GM21737 (cell line): ENCODE measurements around the gene MID1IP1.

Source experiments
- ATAC-seq: cut with Tn5 transposase; IDR thresholded peaks from one replicate; pipeline ENCODE4 v1.9.1; 2021; ENCODE audit warnings: mild to moderate bottlenecking, moderate library complexity; ENCODE audit not compliant: unreplicated experiment

The MID1IP1 gene, protein sequence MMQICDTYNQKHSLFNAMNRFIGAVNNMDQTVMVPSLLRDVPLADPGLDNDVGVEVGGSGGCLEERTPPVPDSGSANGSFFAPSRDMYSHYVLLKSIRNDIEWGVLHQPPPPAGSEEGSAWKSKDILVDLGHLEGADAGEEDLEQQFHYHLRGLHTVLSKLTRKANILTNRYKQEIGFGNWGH

DNA sequence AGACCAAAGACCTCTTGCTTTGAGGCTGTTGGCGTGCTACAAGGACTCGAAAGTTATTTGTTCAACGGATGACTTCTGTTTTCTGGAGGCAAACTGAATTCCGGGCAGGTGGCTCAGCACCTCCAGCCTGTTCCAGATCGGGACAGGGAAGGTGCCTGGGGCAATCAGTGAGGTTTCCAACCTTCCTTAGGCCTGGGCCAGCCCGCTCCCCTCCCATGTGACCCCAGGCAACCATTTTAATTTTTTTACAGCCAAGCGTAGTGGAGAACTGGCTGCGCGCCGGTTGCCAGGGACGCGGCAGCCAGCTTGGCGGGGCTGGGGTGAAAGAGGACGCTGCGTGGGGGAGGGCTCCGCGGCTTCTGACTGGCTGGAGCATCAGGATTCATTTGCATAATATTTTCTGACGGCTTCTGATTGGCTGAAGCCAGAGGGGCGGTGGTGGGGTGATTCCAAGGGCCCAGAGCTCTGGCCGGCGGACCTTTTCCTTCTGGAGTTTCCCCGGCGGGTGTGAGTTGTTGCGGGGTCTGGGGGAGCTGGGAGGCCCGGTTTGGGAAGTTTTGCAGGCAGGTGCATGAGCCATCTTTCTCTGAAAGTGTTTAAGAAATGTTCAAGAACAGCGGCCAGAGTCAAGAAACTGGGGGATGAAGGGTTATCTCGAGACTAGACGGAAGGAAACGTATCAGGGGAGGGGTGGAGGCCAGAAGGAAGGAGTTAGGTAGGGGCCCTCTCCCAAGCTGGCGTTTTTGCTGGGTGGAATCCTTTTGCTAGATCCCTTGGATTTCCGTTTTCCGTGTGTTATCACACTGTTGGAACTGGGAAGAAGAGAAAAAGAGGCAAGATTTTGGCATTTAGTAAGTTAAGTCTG, at the start of gene MID1IP1:
TSS of gene MID1IP1 (plus strand) at position 479 of the 865 bp plus-strand sequence. CDS start 3,488 bp downstream, outside the sequence.
- peak; percentile 45 for ATAC-seq

DNA sequence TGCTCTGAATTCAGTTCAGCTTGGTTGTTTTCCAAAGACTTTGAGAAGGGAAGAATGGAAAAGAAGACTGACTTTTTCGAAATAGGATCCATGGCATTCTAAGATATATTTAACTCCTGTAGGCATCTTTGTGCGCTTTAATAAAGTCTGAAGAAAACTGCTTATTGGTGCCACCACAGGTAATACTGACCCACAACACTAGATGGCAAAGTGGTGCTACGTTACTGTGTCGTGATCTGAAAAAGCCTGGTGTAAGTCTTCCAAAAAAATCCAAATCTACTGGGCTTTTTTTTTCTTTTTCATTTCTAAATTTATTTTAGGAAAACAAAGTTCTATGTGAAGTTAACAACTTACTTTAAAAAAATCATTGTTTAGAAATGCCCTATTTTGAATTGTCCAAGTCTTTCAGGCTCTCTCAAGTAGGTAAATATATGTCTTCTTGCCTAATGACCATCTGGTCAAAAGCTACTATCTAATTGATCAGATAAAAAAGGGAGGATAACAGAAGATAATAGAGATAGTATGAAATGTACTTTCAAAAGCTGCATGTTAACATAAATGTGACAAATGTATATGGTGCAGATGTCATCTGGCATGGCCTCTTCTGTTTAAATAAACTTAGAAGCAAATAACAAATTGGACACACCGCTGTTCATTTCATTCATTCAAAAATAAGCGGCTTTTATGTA, 47.0 kb upstream of the MID1IP1 start:
- ATAC-seq: no peak

DNA sequence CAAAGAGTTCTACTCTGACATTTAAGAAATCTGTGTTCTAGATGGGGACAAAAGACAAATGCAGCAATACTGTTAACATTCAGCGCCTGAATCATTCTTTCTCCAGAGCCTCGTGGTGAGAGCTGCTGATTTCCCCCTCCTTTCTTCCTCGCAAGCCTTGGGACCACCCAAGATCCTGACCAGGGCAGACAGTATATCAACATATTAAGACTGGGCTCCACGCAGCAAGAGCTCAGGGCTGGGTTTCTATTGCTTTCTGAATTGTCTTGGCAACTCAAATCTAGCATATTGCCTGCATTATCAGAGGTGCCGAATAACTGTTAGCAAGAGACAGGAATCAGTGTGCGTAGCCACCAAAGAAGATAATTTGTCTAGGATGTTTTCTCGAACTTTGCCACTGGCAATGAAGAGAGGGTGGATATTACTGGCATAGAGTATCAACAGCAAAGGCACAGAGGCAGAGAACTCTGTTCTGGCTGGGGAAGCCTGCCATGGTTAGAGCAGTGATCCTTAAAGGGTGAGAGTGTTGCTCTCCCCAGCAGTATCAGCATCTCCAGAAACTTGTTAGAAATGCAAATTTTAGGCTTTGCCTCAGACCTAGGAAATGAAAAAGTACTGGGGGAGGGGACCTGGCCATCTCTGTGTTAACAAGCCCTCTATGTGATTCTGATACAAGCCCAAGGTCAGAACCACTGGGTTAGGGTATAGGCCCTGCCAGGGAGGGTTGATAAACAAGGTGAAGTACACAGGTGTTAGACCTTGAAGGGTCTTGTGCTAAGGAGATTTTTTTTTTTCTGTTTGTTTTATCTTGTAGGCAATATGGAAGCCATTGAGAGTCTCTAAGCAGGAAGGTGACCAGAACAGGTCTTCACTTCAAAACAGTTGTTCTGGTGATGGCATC, 46.2 kb upstream of the MID1IP1 start:
- no peak for ATAC-seq

DNA sequence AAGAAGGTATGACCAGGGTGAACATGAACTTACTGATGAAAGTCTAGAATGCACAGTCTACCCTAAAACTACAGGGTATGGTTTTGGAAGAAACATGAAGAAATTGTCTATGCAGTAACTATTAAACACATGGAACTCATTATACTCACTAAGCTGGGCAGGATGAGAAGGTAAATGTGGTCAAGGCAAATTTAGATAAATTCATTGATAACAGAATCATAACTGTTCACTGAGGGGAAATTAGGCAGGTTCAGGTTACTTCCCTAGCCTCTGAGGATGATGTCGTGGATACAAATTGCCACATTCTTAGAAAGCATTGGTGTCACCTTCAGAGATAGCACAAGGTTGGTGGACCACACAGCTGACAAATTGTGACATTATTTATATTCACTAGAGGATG, 40.4 kb upstream of the MID1IP1 start:
- no peak for ATAC-seq

DNA sequence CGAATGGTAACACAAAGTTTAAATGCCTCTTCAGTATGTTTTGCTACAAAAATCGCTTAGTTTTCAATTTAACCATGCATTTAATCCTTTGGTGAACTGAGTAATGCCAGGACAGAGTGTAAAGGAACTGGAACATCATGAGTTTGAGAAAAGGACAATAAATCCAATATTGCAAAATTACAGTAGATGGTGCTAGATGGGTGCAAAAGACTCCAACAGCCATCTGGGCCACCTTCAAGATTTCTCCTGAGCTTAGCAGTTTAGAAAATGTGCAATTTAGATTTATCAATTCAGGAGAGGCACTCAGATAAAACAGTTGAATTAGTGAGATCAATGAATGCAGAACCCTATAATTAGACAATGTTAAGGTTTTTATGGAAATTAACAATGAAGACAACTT, 33.2 kb upstream of the MID1IP1 start:
- no peak for ATAC-seq

DNA sequence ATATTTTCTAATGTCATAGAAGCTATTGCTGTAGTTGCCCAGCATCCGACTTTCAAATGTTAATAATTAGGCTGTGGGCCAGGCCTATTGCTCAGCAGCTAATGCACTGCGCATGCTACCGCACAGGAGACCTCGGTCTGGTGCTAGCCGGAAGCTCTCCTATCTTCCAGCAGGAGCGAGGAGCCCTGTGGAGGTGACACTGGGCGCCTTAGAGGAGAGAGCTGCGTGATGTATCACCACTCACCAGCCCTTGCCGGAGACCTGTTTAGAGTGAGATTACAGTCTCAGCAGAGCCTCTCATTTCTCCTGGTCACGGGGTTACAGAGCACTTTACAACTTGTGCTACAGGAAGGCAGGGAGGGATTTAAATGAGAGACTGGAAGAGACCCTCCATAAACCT, 31.1 kb upstream of the MID1IP1 start:
- ATAC-seq: no peak

DNA sequence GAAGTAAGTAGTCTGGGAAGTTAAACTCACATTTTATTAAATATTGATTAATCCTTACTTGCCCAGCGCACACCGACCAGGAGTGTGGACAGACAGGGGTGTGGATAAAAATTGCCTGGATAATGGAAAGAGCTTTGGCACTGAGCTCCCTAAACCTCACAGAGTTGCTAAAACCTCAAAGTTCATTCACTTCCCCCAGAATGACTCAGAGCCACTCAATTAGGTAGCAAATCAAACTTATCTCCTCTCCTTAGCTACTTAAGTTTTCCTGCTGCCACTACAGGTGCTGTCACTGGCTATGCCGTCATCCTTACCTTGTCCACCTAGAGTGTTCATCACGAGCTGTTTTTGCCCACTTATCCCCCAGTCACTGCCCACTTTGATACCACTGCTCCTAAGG, 27.0 kb upstream of the MID1IP1 start:
- ATAC-seq: no peak

DNA sequence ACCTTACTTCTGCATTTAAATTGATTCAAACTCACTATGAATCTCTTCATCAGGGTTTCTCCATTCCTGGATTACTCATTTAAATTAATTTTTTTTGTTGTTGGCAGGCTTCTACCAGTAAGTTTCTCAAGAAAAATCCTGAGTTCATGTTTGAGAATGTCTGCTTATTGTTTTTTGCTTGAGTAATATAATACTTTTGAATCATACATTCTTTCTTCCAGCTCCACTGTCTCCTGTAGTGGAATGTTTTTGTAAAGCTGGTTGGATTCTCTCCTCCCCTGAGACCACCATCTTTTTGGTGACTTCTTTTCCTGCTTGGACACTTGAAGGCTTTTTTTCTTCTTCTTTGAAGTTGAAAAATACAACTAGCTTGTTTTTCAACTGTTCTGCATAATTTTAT, 4.3 kb upstream of the MID1IP1 start:
- ATAC-seq: no peak

DNA sequence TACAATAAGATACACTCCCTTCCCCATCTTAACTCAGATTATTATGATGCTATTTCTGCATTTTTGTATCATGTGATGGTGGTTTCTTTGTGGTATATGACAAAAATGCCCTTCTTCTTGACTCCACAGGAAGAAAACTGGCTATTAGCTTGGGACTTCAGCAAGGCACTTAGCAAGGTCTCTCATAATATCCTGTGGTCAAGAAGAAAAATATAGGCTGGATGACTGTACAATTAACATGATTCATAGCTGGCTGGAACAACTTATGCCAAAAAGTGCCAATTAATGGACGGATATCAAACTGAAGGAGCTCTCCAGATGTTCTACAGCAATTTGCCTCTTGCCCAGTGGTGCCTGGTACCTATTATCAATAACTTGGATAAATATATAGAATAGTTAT, 2.3 kb upstream of the MID1IP1 start:
- ATAC-seq: no peak

DNA sequence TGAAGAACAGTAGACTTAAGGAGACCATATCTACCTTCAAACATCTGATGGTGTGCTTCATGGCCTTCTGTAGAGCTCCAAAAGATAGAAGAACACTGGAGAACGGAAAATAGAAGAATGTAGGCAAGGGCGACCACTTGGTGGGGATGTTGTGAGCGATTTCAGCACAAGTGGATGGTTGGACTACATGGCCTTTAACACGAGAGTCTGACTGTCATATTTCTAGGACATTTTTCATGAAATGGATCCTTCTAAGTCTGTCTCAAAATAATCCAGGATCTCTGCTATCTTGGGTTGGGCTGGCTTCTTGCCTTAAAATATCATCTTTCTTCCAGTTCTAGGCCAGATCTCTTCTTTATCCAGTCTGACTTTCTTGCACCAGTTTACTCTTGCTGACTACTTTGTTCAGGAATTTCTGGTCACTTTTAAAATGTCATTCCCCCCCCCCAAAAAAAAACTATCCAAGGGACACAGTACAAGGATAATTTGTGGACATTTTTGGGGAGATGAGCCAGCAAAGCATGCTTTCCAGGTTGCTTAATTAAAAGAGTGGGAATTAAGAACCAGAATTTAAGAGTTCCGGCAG, 1.2 kb upstream of the MID1IP1 start:
- no peak for ATAC-seq

DNA sequence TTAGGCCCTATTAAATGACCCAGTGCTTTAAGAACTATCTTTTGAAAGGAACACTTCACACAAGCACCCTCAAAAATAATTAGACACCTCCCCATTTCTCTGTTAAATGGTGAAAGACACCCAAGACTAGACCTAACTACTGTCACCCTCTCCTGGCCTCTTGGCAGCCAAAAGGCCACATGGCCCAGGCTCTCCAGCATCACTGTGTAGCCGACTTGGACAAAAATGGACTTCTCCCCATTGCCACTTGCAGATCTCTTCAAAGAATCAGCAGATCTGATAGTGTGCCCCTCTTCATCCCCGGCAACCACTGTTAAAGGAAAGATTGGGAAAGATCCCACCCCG, 2.0 kb downstream of the MID1IP1 start:
- no peak for ATAC-seq

DNA sequence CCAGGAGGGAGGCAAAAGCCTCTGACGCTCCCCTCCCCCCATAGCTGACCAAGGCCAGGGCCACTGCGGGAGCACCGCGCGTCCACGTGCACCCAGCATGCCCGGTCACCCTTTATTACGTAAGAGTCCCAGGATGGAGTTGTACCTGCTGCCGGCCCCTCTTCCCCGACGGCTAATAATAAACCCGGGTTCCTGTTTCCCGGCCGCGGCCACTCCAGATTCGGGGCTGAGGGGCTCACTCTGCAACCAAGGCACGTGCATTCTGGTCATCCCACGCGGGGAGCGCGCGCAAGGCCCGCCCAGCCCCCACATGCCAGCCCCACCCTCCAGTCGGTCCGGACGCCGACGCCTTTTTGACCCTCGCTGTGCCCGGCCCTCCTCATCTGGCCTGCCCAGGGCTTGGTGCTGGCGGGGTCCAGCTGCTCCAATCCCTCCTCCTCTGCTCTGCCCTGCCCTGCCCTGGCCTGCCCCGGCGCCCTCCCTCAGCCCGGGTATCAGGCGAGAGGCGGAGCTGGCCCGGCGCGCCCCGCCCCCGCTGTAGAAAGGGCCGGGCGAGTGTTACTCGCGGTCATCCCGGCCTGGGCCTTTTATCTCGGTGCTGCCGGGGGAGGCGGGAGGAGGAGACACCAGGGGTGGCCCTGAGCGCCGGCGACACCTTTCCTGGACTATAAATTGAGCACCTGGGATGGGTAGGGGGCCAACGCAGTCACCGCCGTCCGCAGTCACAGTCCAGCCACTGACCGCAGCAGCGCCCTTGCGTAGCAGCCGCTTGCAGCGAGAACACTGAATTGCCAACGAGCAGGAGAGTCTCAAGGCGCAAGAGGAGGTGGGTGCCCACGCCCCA, 2.6 kb downstream of the MID1IP1 start:
- ATAC-seq: peak; percentile 60

DNA sequence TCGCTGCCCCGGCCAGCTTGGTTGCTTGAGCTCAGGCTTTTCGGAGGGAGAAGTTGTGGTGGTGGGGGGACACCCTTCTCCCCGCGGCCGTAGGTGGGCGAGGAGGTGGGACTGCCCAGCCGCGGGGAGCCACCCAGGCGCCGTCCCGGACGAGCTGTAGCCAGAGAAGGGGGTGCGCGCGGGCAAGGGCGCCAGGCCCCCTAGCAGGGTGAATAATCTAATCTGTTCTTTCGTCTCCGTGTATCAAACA, 3.1 kb downstream of the MID1IP1 start:
- ATAC-seq: no peak

DNA sequence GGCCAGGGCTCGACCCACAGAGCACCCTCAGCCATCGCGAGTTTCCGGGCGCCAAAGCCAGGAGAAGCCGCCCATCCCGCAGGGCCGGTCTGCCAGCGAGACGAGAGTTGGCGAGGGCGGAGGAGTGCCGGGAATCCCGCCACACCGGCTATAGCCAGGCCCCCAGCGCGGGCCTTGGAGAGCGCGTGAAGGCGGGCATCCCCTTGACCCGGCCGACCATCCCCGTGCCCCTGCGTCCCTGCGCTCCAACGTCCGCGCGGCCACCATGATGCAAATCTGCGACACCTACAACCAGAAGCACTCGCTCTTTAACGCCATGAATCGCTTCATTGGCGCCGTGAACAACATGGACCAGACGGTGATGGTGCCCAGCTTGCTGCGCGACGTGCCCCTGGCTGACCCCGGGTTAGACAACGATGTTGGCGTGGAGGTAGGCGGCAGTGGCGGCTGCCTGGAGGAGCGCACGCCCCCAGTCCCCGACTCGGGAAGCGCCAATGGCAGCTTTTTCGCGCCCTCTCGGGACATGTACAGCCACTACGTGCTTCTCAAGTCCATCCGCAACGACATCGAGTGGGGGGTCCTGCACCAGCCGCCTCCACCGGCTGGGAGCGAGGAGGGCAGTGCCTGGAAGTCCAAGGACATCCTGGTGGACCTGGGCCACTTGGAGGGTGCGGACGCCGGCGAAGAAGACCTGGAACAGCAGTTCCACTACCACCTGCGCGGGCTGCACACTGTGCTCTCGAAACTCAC, 3.6 kb downstream of the MID1IP1 start:
- ATAC-seq: no peak

DNA sequence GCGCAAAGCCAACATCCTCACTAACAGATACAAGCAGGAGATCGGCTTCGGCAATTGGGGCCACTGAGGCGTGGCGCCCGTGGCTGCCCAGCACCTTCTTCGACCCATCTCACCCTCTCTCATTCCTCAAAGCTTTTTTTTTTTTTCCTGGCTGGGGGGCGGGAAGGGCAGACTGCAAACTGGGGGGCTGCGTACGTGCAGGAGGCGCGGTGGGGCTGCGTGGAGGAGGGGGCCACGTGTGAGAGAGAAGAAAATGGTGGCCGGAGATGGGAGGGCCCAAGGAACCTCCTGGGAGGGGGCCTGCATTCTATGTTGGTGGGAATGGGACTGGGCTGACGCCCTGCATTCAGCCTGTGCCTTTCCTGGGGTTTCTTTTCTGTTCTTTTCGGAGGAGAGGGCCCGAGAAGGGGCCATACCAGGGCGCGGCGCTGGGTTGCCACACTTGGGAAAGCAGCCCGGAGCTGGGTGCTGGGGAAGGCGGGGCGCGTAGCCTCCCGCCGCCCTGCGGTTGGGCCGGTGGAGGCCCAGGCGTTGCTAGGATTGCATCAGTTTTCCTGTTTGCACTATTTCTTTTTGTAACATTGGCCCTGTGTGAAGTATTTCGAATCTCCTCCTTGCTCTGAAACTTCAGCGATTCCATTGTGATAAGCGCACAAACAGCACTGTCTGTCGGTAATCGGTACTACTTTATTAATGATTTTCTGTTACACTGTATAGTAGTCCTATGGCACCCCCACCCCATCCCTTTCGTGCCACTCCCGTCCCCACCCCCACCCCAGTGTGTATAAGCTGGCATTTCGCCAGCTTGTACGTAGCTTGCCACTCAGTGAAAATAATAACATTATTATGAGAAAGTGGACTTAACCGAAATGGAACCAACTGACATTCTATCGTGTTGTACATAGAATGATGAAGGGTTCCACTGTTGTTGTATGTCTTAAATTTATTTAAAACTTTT, 4.5 kb downstream of the MID1IP1 start:
- no peak for ATAC-seq

DNA sequence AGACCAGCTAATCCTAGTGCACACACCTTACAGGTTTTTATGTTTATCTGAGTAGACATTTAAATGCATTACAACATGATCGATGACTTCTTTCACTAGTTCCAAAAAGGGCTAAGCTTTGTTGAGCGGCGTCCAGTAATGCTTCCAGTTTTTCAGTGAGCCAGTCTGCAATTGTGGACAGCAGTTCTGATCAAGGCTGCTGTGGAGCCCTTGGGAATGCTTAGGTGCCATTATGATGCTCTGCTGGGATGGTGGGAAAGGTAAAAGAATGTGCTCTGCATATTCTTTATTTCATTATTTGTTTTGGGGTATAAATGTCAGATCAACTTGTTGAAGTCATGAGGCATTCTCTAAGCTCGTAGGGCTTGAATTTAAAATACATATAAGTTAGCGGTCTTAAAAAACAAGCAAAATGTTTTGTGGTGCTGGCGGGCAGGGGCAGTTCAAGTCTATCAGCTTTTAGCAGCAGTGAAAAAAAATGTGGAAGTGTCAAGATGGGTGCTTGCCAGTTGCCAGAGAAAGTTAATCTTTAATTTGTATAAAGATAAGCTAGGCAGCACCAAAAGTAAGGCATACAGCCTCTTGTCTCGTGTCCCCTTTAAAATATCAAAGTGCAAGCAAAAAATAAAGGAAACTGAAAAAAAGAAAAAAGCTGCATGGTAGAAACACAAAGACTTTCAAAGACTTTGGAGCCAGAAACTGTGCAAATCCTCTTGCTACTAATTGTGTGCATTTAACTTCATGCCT, 5.8 kb downstream of the MID1IP1 start:
- ATAC-seq: no peak

DNA sequence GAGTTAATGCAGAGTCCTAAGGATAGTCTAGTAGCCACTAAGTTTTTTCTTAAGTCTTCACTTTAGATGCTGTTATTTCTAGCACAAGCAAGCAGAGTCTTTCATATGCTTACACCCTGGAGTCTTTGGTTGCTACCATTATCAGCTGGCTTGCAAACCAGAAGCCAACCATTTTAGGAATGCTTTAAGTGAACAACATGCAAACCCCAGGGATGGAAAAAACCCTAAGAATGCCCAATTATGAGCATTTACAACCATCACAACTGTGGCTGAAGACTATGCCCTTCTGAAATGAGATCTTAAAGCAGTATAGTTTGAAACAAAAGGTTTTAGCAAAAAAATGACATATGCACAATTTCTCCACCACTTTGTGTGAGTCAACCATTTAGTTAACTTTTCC, 6.6 kb downstream of the MID1IP1 start:
- ATAC-seq: no peak
